Measurements from ENCODE around the gene PIWIL4.
"Not testable (repeated sequence)": the region's sequence is repeated elsewhere in the genome, so short reads cannot be mapped to it uniquely, and the experiment has no call there.

PIWIL4 gene

GRCh38 chr11:94638301-94638901 lies 71.2 kb downstream of the PIWIL4 start:
- H3K4me3 ChIP-seq (ENCODE audit: low read length): peak overlapping the region; percentile 28
- DNase-seq (ENCODE audit: low read depth): peak; percentile 61
- TF ChIP-seq, protein P1, sequence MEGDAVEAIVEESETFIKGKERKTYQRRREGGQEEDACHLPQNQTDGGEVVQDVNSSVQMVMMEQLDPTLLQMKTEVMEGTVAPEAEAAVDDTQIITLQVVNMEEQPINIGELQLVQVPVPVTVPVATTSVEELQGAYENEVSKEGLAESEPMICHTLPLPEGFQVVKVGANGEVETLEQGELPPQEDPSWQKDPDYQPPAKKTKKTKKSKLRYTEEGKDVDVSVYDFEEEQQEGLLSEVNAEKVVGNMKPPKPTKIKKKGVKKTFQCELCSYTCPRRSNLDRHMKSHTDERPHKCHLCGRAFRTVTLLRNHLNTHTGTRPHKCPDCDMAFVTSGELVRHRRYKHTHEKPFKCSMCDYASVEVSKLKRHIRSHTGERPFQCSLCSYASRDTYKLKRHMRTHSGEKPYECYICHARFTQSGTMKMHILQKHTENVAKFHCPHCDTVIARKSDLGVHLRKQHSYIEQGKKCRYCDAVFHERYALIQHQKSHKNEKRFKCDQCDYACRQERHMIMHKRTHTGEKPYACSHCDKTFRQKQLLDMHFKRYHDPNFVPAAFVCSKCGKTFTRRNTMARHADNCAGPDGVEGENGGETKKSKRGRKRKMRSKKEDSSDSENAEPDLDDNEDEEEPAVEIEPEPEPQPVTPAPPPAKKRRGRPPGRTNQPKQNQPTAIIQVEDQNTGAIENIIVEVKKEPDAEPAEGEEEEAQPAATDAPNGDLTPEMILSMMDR (conservative IDR thresholded peaks at IDR 0.05; ENCODE audit: low read length): no peak

- TF ChIP-seq, protein P1 (conservative IDR thresholded peaks at IDR 0.05; ENCODE audit: low read length): no peak
- DNase-seq (ENCODE audit: low read depth): no peak
- peak overlapping the region; percentile 28 for H3K4me3 ChIP-seq (ENCODE audit: low read length)
Observed at GRCh38 chr11:94638902-94639373, 71.8 kb downstream of the PIWIL4 start.

GRCh38 chr11:94639901-94640721 lies 72.9 kb downstream of the PIWIL4 start:
- TF ChIP-seq, protein P1 (conservative IDR thresholded peaks at IDR 0.05; ENCODE audit: low read length): no peak
- DNase-seq (ENCODE audit: low read depth): no peak
- H3K4me3 ChIP-seq (ENCODE audit: low read length): no peak overlapping the region

- TF ChIP-seq, protein P1 (conservative IDR thresholded peaks at IDR 0.05; ENCODE audit: low read length): no peak
Observed at GRCh38 chr11:94641167-94641761, 74.1 kb downstream of the PIWIL4 start.

DNA sequence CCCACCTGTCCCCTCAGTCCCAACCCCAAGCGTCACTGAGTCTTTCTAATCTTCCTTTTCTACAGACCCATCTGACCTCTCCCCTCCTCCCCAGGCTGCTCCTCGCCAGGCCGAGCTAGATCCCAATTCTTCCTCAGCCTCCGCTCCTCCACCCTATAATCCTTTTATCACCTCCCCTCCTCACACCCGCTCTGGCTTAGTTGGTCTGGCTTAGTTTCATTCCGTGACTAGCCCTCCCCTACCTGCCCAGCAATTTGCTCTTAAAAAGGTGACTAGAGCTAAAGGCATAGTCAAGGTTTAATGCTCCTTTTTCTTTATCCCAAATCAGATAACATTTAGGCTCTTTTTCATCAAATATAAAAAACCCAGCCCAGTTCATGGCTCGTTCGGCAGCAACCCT lies 76.0 kb downstream of the PIWIL4 start:
- DNase-seq (ENCODE audit: low read depth); H3K4me3 ChIP-seq (ENCODE audit: low read length): not testable (repeated sequence)

More at GRCh38 chr11:94641167-94641761, 74.1 kb downstream of the PIWIL4 start:
- DNase-seq (ENCODE audit: low read depth): peak; percentile 49
- H3K4me3 ChIP-seq (ENCODE audit: low read length): no peak overlapping the region

- H3K4me3 ChIP-seq (ENCODE audit: low read length): no peak overlapping the region
- TF ChIP-seq, protein P1 (conservative IDR thresholded peaks at IDR 0.05; ENCODE audit: low read length): no peak
- no peak for DNase-seq (ENCODE audit: low read depth)
Observed at GRCh38 chr11:94647926-94648325, 80.8 kb downstream of the PIWIL4 start.

DNA sequence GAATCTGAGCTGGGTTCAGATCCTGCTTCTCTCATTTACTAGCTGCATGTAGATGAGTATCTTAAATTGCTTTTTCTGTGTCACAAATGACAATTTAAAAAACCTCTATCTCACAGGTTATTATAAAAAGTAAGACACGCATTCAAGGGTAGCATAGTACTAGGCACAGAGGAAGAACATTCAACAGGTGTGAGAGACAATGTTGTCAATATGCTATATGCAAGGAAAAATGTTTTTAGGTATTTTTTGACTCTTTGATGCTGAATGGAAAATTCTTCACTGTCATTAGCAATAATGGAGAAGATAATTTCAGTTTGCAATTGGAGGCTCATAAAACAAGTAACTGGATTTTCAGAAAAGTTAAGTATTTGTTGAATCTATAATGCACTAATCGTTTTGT lies 81.6 kb downstream of the PIWIL4 start:
- H3K4me3 ChIP-seq (ENCODE audit: low read length): no peak overlapping the region
- TF ChIP-seq, protein P1 (conservative IDR thresholded peaks at IDR 0.05; ENCODE audit: low read length): no peak
- no peak for DNase-seq (ENCODE audit: low read depth)

All from AG10803 (cell line).